NCI-H1694 treated with DMSO at 0.1 percent for 48 hours (cell line): Measurements from ENCODE around the gene KMT2A.
A peak's percentile ranks its signal among the peaks of the same experiment; 100 is the strongest.

Experiments
- DNase-seq: peaks from one replicate; lab custom pipeline; 2025; lab: John Stamatoyannopoulos, UW

Gene KMT2A

GRCh38 chr11:118488480-118489109, 52.3 kb downstream of the KMT2A start:
- DNase-seq, result peak; percentile 39

- DNase-seq, result no peak
Measured at GRCh38 chr11:118491041-118491440, 54.7 kb downstream of the KMT2A start.

- no peak for DNase-seq
Measured at GRCh38 chr11:118497831-118498230, 61.5 kb downstream of the KMT2A start.

- DNase-seq, result no peak
Measured at GRCh38 chr11:118503216-118503615, 66.9 kb downstream of the KMT2A start.

GRCh38 chr11:118511601-118512000, 75.3 kb downstream of the KMT2A start:
- no peak for DNase-seq

GRCh38 chr11:118514103-118514502, 77.8 kb downstream of the KMT2A start:
- no peak for DNase-seq

GRCh38 chr11:118519549-118519948, 83.3 kb downstream of the KMT2A start:
- DNase-seq, result no peak

- DNase-seq, result no peak
Measured at GRCh38 chr11:118521892-118522311, 85.6 kb downstream of the KMT2A start.

- no peak for DNase-seq
Measured at GRCh38 chr11:118522571-118523072, 86.3 kb downstream of the KMT2A start.

- no peak for DNase-seq
Measured at GRCh38 chr11:118524356-118524755, 88.1 kb downstream of the KMT2A start.

GRCh38 chr11:118524757-118525470, 88.6 kb downstream of the KMT2A start:
- no peak for DNase-seq

GRCh38 chr11:118526688-118527087, 90.4 kb downstream of the KMT2A start:
- DNase-seq, result no peak

GRCh38 chr11:118527109-118527508, 90.8 kb downstream of the KMT2A start, which contains the start of gene TTC36:
Gene TTC36, plus strand, starts transcription at chr11:118527474. Its CDS starts 21 bp downstream, at chr11:118527495.
- DNase-seq, result no peak

- no peak for DNase-seq
Measured at GRCh38 chr11:118528511-118528910, 92.2 kb downstream of the KMT2A start.

- DNase-seq, result no peak
Measured at GRCh38 chr11:118529584-118530175, 93.4 kb downstream of the KMT2A start.

GRCh38 chr11:118530180-118530682, 93.9 kb downstream of the KMT2A start:
- no peak for DNase-seq

- no peak for DNase-seq
Measured at GRCh38 chr11:118530683-118531596, 94.6 kb downstream of the KMT2A start, which contains the start of gene TMEM25. Gene TMEM25, plus strand, starts transcription at chr11:118531192. Its CDS starts 610 bp downstream, at chr11:118531802.

- no peak for DNase-seq
Measured at GRCh38 chr11:118531597-118532084, 95.3 kb downstream of the KMT2A start.

GRCh38 chr11:118532091-118532490, 95.8 kb downstream of the KMT2A start:
- no peak for DNase-seq

- DNase-seq, result no peak
Measured at GRCh38 chr11:118532852-118533768, 96.8 kb downstream of the KMT2A start.
